Stomach (tissue), 4 donors: ENCODE results near the gene KCNK2.

Source experiments
- EP300 ChIP-seq: sonication (generic); formaldehyde crosslinking; IDR thresholded peaks from one replicate; pipeline ENCODE4 v1.6.1; 2017; ENCODE audit warnings: antibody characterized with exemption
- POLR2A ChIP-seq, 4 donors: fragments of 450-650 bp; IDR thresholded peaks; one replicate each; pipeline ENCODE4 v1.6.1; 2016; ENCODE audit warnings: antibody characterized with exemption in 4 of 4, control low read depth in 2 of 4, mild to moderate bottlenecking in 1 of 4, moderate library complexity in 1 of 4
- TF ChIP-seq, protein P1 (sequence below), 7 experiments: fragments of 450-650 bp in 4 of 7; fragments of 200-600 bp in 3 of 7; sonication (generic) in 3 of 7; IDR thresholded peaks; one replicate each; pipeline ENCODE4 v1.5.1; 2016 to 2019; ENCODE audit warnings: antibody characterized with exemption in 7 of 7, control low read depth in 2 of 7, mild to moderate bottlenecking in 1 of 7

DNA sequence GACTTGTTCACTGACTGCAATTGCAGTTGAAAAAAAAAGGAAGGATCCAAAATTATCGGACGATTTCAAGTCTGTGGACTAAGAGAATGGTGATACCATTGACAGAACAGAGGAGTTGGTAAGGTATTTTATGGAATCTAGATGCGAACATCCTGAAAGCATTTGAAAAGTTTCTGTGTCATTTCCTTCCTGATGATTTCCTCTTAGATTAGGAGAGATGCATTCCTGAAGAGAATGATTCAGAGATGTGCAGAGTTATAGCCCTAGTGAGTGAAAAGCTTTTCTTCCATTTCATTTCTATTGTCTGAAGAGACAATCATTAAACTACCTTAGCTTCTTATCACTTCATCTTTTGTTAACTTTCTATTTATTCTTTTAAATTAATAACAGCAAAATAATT lies 200.0 kb downstream of the KCNK2 start:
- TF ChIP-seq POLR2A (IDR thresholded peaks at IDR 0.05), result no peak
- TF ChIP-seq, protein P1, sequence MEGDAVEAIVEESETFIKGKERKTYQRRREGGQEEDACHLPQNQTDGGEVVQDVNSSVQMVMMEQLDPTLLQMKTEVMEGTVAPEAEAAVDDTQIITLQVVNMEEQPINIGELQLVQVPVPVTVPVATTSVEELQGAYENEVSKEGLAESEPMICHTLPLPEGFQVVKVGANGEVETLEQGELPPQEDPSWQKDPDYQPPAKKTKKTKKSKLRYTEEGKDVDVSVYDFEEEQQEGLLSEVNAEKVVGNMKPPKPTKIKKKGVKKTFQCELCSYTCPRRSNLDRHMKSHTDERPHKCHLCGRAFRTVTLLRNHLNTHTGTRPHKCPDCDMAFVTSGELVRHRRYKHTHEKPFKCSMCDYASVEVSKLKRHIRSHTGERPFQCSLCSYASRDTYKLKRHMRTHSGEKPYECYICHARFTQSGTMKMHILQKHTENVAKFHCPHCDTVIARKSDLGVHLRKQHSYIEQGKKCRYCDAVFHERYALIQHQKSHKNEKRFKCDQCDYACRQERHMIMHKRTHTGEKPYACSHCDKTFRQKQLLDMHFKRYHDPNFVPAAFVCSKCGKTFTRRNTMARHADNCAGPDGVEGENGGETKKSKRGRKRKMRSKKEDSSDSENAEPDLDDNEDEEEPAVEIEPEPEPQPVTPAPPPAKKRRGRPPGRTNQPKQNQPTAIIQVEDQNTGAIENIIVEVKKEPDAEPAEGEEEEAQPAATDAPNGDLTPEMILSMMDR (IDR thresholded peaks at IDR 0.05), result no peak
- TF ChIP-seq EP300, result no peak
